ENCODE measurements around the gene MIGA2.

DNA sequence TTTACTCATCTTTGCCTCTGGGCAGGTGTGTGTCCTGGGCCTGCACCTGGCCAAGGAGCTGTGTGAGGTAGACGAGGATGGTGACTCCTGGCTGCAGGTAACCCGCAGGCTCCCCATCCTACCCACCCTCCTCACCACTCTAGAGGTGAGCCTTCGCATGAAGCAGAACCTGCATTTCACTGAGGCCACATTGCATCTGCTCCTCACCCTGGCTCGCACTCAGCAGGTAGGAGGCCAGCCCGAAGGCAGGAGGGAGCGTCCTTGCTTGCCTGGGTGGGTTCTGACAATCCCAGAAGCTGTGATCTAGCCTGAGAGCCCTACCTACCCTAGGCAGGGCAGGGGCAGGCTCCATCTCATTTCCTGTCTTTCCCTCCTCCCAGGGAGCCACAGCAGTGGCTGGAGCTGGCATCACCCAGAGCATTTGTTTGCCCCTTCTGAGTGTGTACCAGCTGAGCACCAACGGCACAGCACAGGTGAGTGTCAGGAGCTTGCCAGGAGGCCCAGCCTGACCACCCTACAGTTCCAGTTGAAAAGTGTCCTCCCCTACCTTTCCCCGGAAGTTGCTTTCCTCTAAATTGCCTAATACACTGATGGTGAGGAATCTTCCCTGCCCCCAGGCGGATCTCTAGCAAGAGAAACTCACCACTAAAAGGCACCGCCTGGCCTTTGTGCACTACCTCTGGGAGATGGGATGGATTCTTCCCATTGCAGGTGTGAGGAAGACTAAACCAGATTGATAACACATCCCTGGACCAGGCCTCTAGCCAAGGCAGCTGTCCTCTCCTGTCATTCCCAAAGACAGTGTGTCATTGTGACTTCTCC lies 34.7 kb upstream of the MIGA2 start:
- TF ChIP-seq CTCF (IDR thresholded peaks at IDR 0.05): no peak
- no peak for TF ChIP-seq POLR2A (IDR thresholded peaks at IDR 0.05)
